RPMI8226 (cell line): ENCODE results near the gene UAP1L1.

ENCODE experiments used
- DNase-seq: peaks from one replicate; pipeline ENCODE4 v3.0.0-alpha.2; 2015

Gene UAP1L1

GRCh38 chr9:137042751-137043727 lies 34.3 kb upstream of the UAP1L1 start:
- DNase-seq: no peak

- DNase-seq: no peak
These were observed 33.3 kb upstream of the UAP1L1 start for GRCh38 chr9:137044037-137044436.

GRCh38 chr9:137044502-137045177 lies 32.7 kb upstream of the UAP1L1 start:
- DNase-seq: no peak

- DNase-seq: peak; percentile 75
These were observed 31.8 kb upstream of the UAP1L1 start for GRCh38 chr9:137045294-137046087.

- DNase-seq: peak; percentile 96
These were observed 31.1 kb upstream of the UAP1L1 start, which contains the start of gene NPDC1 for GRCh38 chr9:137046088-137046787. NPDC1 (minus strand) TSS chr9:137046177; CDS start chr9:137045989, 188 bp downstream.

- no peak for DNase-seq
These were observed 28.4 kb upstream of the UAP1L1 start for GRCh38 chr9:137048655-137049543.

GRCh38 chr9:137049544-137050449 lies 27.5 kb upstream of the UAP1L1 start:
- DNase-seq: peak; percentile 86

- DNase-seq: no peak
These were observed 26.7 kb upstream of the UAP1L1 start for GRCh38 chr9:137050570-137050969.

GRCh38 chr9:137051145-137051724 lies 26.1 kb upstream of the UAP1L1 start:
- DNase-seq: no peak

- no peak for DNase-seq
These were observed 25.0 kb upstream of the UAP1L1 start for GRCh38 chr9:137052293-137052692.

GRCh38 chr9:137052998-137053943 lies 24.0 kb upstream of the UAP1L1 start:
- no peak for DNase-seq

GRCh38 chr9:137053944-137054931 lies 23.1 kb upstream of the UAP1L1 start, which contains the start of gene ENTPD2:
ENTPD2 (minus strand) TSS chr9:137054061; CDS start chr9:137053997, 64 bp downstream.
- peak; percentile 91 for DNase-seq

- no peak for DNase-seq
These were observed 22.4 kb upstream of the UAP1L1 start for GRCh38 chr9:137054932-137055384.

GRCh38 chr9:137055385-137056364 lies 21.6 kb upstream of the UAP1L1 start:
- no peak for DNase-seq

GRCh38 chr9:137056739-137057415 lies 20.4 kb upstream of the UAP1L1 start:
- DNase-seq: no peak
